H9 (cell line): ENCODE measurements around the gene UBE4A. TPM values are rescaled to one million over a fixed set of nuclear protein-coding genes. Genes with fewer than 3 reads are reported as not detected.
"Not testable (repeated sequence)": the region's sequence is repeated elsewhere in the genome, so short reads cannot be mapped to it uniquely, and the experiment has no call there.

Experiments used
- DNase-seq: peaks from one replicate; pipeline ENCODE4 v3.0.0-alpha.2; 2017
- H2AFZ ChIP-seq: one replicate; pipeline ENCODE4 v1.6.1; 2013; ENCODE audit warnings: mild to moderate bottlenecking, low read length, control low read depth, moderate library complexity
- H2AK5ac ChIP-seq: 2 replicates; pipeline ENCODE4 v1.6.1; 2013; ENCODE audit warnings: low read length, control low read depth, mixed read lengths; ENCODE audit not compliant: insufficient read length
- H2BK120ac ChIP-seq: one replicate; pipeline ENCODE4 v1.6.1; 2013; ENCODE audit warnings: low read depth, mild to moderate bottlenecking, low read length, control low read depth, inconsistent platforms; ENCODE audit not compliant: poor library complexity, severe bottlenecking
- H2BK12ac ChIP-seq: 2 replicates; pipeline ENCODE4 v1.6.1; 2013; ENCODE audit warnings: low read length, control low read depth, mixed read lengths, low read depth; ENCODE audit not compliant: insufficient read length
- H2BK15ac ChIP-seq: 2 replicates; pipeline ENCODE4 v1.6.1; 2013; ENCODE audit warnings: low read depth, low read length, control low read depth
- H2BK20ac ChIP-seq: one replicate; pipeline ENCODE4 v1.6.1; 2013; ENCODE audit warnings: low read depth, mild to moderate bottlenecking, low read length, control low read depth, inconsistent platforms; ENCODE audit not compliant: poor library complexity, severe bottlenecking
- H2BK5ac ChIP-seq: 2 replicates; pipeline ENCODE4 v1.6.1; 2013; ENCODE audit warnings: low read length, control low read depth, mixed read lengths; ENCODE audit not compliant: insufficient read length
- H3K14ac ChIP-seq: 2 replicates; pipeline ENCODE4 v1.6.1; 2013; ENCODE audit warnings: low read length, control low read depth; ENCODE audit not compliant: insufficient read depth
- H3K18ac ChIP-seq: 2 replicates; pipeline ENCODE4 v1.6.1; 2013; ENCODE audit warnings: low read depth, mild to moderate bottlenecking, mixed read lengths, low read length, control low read depth; ENCODE audit not compliant: insufficient read length
- H3K23ac ChIP-seq: 2 replicates; pipeline ENCODE4 v1.6.1; 2013; ENCODE audit warnings: low read length, control low read depth, mixed read lengths, low read depth; ENCODE audit not compliant: insufficient read length
- H3K23me2 ChIP-seq: 2 replicates; pipeline ENCODE4 v1.6.1; 2013; ENCODE audit warnings: low read depth, mild to moderate bottlenecking, mixed read lengths, low read length, control low read depth; ENCODE audit not compliant: insufficient read length, poor library complexity, severe bottlenecking
- H3K27ac ChIP-seq: 2 replicates; pipeline ENCODE4 v1.5.1; 2013; ENCODE audit warnings: low read length, control low read depth, mixed read lengths, low read depth; ENCODE audit not compliant: insufficient read length
- H3K27me3 ChIP-seq: 2 replicates; pipeline ENCODE4 v1.6.1; 2013; ENCODE audit warnings: low read length, control low read depth, inconsistent platforms; ENCODE audit not compliant: insufficient read depth
- H3K4ac ChIP-seq: 2 replicates; pipeline ENCODE4 v1.6.1; 2013; ENCODE audit warnings: low read depth, mild to moderate bottlenecking, control low read depth, inconsistent platforms, low read length, moderate library complexity
- H3K4me1 ChIP-seq: 2 replicates; pipeline ENCODE4 v1.6.1; 2013; ENCODE audit warnings: low read length, control low read depth, inconsistent platforms; ENCODE audit not compliant: insufficient read depth
- H3K4me2 ChIP-seq: 2 replicates; pipeline ENCODE4 v1.6.1; 2013; ENCODE audit warnings: low read length, control low read depth, mixed read lengths; ENCODE audit not compliant: insufficient read length, insufficient read depth
- H3K56ac ChIP-seq: 2 replicates; pipeline ENCODE4 v1.6.1; 2013; ENCODE audit warnings: low read depth, mild to moderate bottlenecking, mixed read lengths, low read length, control low read depth; ENCODE audit not compliant: insufficient read length
- H3K79me1 ChIP-seq: 2 replicates; pipeline ENCODE4 v1.6.1; 2013; ENCODE audit warnings: low read depth, mild to moderate bottlenecking, moderate library complexity, low read length, control low read depth, inconsistent platforms; ENCODE audit not compliant: insufficient read depth, poor library complexity, severe bottlenecking
- H3K79me2 ChIP-seq: 2 replicates; pipeline ENCODE4 v1.6.1; 2013; ENCODE audit warnings: low read length, control low read depth, inconsistent platforms; ENCODE audit not compliant: insufficient read depth
- H3K9ac ChIP-seq: 2 replicates; pipeline ENCODE4 v1.6.1; 2013; ENCODE audit warnings: low read length, control low read depth, mixed read lengths; ENCODE audit not compliant: insufficient read length; ENCODE audit errors: extremely low read depth
- H3K9me3 ChIP-seq: one replicate; pipeline ENCODE4 v1.6.1; 2013; ENCODE audit warnings: low read depth, low read length, inconsistent platforms; ENCODE audit not compliant: control insufficient read depth
- H3T11ph ChIP-seq: one replicate; pipeline ENCODE4 v1.6.1; 2013; ENCODE audit warnings: mild to moderate bottlenecking, low read length, control low read depth, inconsistent platforms
- H4K20me1 ChIP-seq: one replicate; pipeline ENCODE4 v1.6.1; 2013; ENCODE audit not compliant: control insufficient read depth, insufficient read length, insufficient read depth
- H4K5ac ChIP-seq: 2 replicates; pipeline ENCODE4 v1.6.1; 2013; ENCODE audit warnings: low read depth, mild to moderate bottlenecking, mixed read lengths, low read length, control low read depth; ENCODE audit not compliant: insufficient read length
- H4K8ac ChIP-seq: replicated peaks from 2 replicates; pipeline ENCODE4 v1.6.1; 2013; ENCODE audit warnings: low read length, control low read depth, mixed read lengths, low read depth; ENCODE audit not compliant: insufficient read length
- H4K91ac ChIP-seq: 2 replicates; pipeline ENCODE4 v1.6.1; 2013; ENCODE audit warnings: low read depth, mild to moderate bottlenecking, moderate library complexity, mixed read lengths, low read length, control low read depth; ENCODE audit not compliant: insufficient read length
- H3K27ac Mint-ChIP-seq, 3 experiments: 2 replicates in 2 of 3; 3 replicates in 1 of 3; pipeline ENCODE4 v1.8.0; 2020 to 2021; ENCODE audit warnings: mixed read lengths in 3 of 3, mild to moderate bottlenecking in 1 of 3, moderate library complexity in 1 of 3
- H3K27me3 Mint-ChIP-seq: 2 replicates; pipeline ENCODE4 v1.8.0; 2021; ENCODE audit warnings: low read depth, mild to moderate bottlenecking, moderate library complexity, mixed read lengths
- H3K36me3 Mint-ChIP-seq, 3 experiments: 2 replicates in 2 of 3; 3 replicates in 1 of 3; pipeline ENCODE4 v1.8.0; 2020 to 2021; ENCODE audit warnings: low read depth in 3 of 3, mixed read lengths in 3 of 3; ENCODE audit not compliant: insufficient read depth in 1 of 3
- H3K4me1 Mint-ChIP-seq, 2 experiments: 2 replicates each; pipeline ENCODE4 v1.8.0; 2020; ENCODE audit warnings: mixed read lengths in 2 of 2
- H3K4me3 Mint-ChIP-seq, 2 experiments: 2 replicates in 1 of 2; 3 replicates in 1 of 2; pipeline ENCODE4 v1.8.0; 2020 to 2021; ENCODE audit warnings: mild to moderate bottlenecking in 2 of 2, mixed read lengths in 2 of 2, moderate library complexity in 1 of 2
- H3K9me3 Mint-ChIP-seq, 2 experiments: 2 replicates in 1 of 2; 3 replicates in 1 of 2; pipeline ENCODE4 v1.8.0; 2020; ENCODE audit warnings: mild to moderate bottlenecking in 2 of 2, mixed read lengths in 2 of 2, moderate library complexity in 1 of 2
- WGBS: extraction: QIAGEN DNeasy Blood & Tissue Kit; methylation state at CpG from one replicate; pipeline ENCODE4 v1.1.7; 2013; ENCODE audit warnings: missing lambda C conversion rate, low lambda C conversion rate, mixed read lengths; ENCODE audit not compliant: insufficient read length; ENCODE audit errors: extremely low coverage; 5-methylcytosine and 5-hydroxymethylcytosine counted together
- total RNA-seq: library from RNA; stranded (reverse); gene quantifications from 2 replicates; pipeline ENCODE4 v1.2.1, GENCODE V29; 2021
- TF ChIP-seq, protein P1 (sequence below): fragments of 200-600 bp; sonication (generic); conservative IDR thresholded peaks from 3 replicates; pipeline ENCODE4 v1.8.0; 2021; ENCODE audit warnings: antibody characterized with exemption, mild to moderate bottlenecking

Gene UBE4A
- total RNA-seq, 1 experiment from 2014 or later = 33.7 TPM

DNA sequence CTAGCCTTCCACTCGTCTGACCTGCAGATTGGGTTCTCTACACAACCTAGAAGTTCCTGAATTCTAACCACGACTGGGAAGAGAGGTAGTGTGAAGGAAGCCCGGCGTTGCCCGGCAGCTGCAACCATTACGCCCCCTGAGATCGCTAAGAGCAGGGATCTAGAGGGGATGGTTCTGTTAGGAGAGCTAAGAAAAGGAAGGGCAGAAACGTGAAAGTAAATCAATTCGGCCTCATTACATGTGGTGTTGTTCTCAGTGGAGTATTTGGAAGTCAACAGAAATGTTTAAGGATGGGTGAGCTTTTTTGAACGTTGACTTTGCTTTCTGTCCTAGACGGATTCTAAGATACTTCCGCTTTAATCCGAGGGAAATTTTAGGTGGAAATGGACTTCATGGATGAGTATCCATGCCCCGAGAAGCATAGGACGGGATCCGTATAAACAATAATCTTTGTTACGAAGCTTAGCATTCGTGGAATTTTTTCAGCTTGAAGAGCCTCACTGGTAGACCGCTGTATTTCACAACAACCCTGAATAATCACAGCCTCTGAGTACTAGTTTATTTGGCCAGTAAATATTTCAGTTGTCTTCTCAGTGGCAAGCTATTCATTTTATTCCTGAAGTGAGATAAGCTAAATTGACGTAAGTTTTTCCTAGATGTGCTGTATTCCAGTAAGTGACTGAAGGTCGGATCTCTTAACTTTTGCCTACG is 42.6 kb downstream of the UBE4A start:
- Histone ChIP-seq H3K79me2 (peaks cover 24% of the 10 kb centered on the region; the same call in 1 of the 2 replicates), H3K23me2 (peaks cover 7% of the 10 kb centered on the region), H4K5ac (no peak overlapping the region), H2BK20ac (no peak overlapping the region), H2BK12ac (no peak overlapping the region), H3K4me1 (no peaks in the 10 kb centered on the region), H2AFZ (no peak overlapping the region), H3K79me1 (peaks cover 11% of the 10 kb centered on the region), H2BK5ac (no peak overlapping the region), H3K4ac (no peak overlapping the region), H3K9ac (peak overlapping the region; percentile 92), H4K91ac (no peak overlapping the region), H4K20me1 (no peaks in the 10 kb centered on the region), H3K56ac (no peak overlapping the region), H3K27me3 (no peaks in the 10 kb centered on the region), H3K14ac (no peak overlapping the region), H4K8ac (no peak overlapping the region), H3K18ac (no peak overlapping the region), H3K4me2 (peak overlapping the region; percentile 89), H2AK5ac (no peak overlapping the region), H2BK15ac (no peak overlapping the region), H3T11ph (no peak overlapping the region), H3K9me3 (no peaks in the 10 kb centered on the region), H3K23ac (no peak overlapping the region), H3K27ac (peak overlapping the region; percentile 4), H2BK120ac (no peak overlapping the region)
- no CpG with 5 or more reads among the region's 22 CpGs for WGBS
- Mint-ChIP-seq H3K9me3 (no peaks in the 10 kb centered on the region), H3K4me3 (peak overlapping the region; percentile 98), H3K36me3 (peaks cover 7 to 34% (median 16%) of the 10 kb centered on the region in 3 experiments; a peak in 6 of 7 replicates), H3K4me1 (peaks cover 16 to 17% of the 10 kb centered on the region in 2 experiments), H3K27ac (peak overlapping the region; percentile 79 to 100 (median 99)), H3K27me3 (no peaks in the 10 kb centered on the region; the same call in 1 of the 2 replicates)
- TF ChIP-seq, protein P1, sequence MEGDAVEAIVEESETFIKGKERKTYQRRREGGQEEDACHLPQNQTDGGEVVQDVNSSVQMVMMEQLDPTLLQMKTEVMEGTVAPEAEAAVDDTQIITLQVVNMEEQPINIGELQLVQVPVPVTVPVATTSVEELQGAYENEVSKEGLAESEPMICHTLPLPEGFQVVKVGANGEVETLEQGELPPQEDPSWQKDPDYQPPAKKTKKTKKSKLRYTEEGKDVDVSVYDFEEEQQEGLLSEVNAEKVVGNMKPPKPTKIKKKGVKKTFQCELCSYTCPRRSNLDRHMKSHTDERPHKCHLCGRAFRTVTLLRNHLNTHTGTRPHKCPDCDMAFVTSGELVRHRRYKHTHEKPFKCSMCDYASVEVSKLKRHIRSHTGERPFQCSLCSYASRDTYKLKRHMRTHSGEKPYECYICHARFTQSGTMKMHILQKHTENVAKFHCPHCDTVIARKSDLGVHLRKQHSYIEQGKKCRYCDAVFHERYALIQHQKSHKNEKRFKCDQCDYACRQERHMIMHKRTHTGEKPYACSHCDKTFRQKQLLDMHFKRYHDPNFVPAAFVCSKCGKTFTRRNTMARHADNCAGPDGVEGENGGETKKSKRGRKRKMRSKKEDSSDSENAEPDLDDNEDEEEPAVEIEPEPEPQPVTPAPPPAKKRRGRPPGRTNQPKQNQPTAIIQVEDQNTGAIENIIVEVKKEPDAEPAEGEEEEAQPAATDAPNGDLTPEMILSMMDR = no peak
- DNase-seq = no peak

DNA sequence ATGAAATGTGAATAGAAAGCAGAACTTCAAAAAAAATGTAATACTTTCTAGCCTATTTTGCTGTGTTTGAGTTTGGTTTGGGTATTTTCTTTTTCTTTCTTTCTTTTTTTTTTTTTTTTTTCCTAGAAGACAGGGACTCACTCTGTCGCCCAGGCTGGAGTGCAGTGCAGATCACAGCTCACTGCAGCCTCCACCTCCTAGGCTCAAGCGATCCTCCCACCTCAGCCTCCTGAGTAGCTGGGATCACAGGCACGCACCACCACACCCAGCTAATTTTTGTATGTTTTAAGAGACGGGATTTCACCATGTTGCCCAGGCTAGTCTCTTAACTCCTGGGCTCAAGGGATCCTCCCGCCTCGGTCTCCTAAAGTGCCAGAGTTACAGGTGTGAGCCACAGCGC is 43.2 kb downstream of the UBE4A start:
- H3K4me2 ChIP-seq = peak overlapping the region; percentile 89
- H3K27me3 Mint-ChIP-seq, H3K9me3 ChIP-seq, H2BK15ac ChIP-seq, H3K23me2 ChIP-seq, H3K9me3 Mint-ChIP-seq, H2BK5ac ChIP-seq, H3K27me3 ChIP-seq, H4K20me1 ChIP-seq, H3K56ac ChIP-seq, DNase-seq, H3K23ac ChIP-seq, H4K8ac ChIP-seq, H3T11ph ChIP-seq, H2BK12ac ChIP-seq, H2BK120ac ChIP-seq, H3K27ac ChIP-seq, H4K91ac ChIP-seq, H2AK5ac ChIP-seq, H3K14ac ChIP-seq, H3K4me1 ChIP-seq, H4K5ac ChIP-seq, H3K4ac ChIP-seq, H2AFZ ChIP-seq, H2BK20ac ChIP-seq, H3K18ac ChIP-seq: not testable (repeated sequence)
- Mint-ChIP-seq H3K36me3 (peaks cover 10 to 39% (median 22%) of the 10 kb centered on the region in 3 experiments; a peak in 6 of 7 replicates), H3K4me1 (peaks cover 16 to 17% of the 10 kb centered on the region in 2 experiments), H3K27ac (peak overlapping the region in 2 of 3 experiments; percentile 50 to 68; a peak in 2 of 7 replicates), H3K4me3 (peak overlapping the region; percentile 98)
- H3K79me2 ChIP-seq = peaks cover 24% of the 10 kb centered on the region; the same call in 1 of the 2 replicates
- peak overlapping the region; percentile 92 for H3K9ac ChIP-seq
- no CpG with 5 or more reads among the region's 7 CpGs for WGBS
- H3K79me1 ChIP-seq = peaks cover 11% of the 10 kb centered on the region
